ENCODE measurements around the gene PSMB7. TPM values are rescaled to one million over a fixed set of nuclear protein-coding genes. Genes with fewer than 3 reads are reported as not detected.

PSMB7 gene
- total and polyA plus RNA-seq, 8 donors: 39.0 to 99.9 (median 65.5) TPM

DNA sequence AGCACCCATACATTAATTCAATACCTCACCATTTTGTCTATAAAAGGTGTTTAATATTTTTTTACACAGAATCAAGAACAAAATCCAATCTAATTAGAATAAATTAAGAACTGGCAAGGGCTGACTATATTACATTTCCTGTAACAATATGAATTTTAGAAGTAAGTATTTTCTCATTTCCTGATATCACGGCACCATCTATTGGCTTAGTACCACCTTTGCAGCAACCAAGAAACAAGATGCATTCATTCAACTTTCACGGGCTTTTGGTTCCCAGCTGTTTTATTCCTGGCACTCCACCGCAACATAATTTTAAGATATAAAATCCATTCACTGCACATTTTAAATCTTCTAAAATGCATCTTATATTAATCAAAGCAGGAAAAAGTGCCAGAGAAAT lies 20.6 kb downstream of the PSMB7 start:
- FAIRE-seq (no peak), DNase-seq (no peak), ATAC-seq (no peak)
- intact Hi-C loops (cut with DNase I): no loop called here
- Histone ChIP-seq H3K36me3 (peaks cover 0 to 7% (median 0%) of the 10 kb centered on the region in 3 donors), H3K4me1 (peaks cover 10 to 24% (median 19%) of the 10 kb centered on the region in 3 donors), H3K9me3 (no peaks in the 10 kb centered on the region), H3K27ac (no peak overlapping the region), H3K27me3 (no peaks in the 10 kb centered on the region), H3K4me3 (no peak overlapping the region)
- TF ChIP-seq, protein P1, sequence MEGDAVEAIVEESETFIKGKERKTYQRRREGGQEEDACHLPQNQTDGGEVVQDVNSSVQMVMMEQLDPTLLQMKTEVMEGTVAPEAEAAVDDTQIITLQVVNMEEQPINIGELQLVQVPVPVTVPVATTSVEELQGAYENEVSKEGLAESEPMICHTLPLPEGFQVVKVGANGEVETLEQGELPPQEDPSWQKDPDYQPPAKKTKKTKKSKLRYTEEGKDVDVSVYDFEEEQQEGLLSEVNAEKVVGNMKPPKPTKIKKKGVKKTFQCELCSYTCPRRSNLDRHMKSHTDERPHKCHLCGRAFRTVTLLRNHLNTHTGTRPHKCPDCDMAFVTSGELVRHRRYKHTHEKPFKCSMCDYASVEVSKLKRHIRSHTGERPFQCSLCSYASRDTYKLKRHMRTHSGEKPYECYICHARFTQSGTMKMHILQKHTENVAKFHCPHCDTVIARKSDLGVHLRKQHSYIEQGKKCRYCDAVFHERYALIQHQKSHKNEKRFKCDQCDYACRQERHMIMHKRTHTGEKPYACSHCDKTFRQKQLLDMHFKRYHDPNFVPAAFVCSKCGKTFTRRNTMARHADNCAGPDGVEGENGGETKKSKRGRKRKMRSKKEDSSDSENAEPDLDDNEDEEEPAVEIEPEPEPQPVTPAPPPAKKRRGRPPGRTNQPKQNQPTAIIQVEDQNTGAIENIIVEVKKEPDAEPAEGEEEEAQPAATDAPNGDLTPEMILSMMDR (IDR thresholded peaks at IDR 0.05): no peak
- WGBS, 2 donors: 86 to 92% methylated on average over 3 of the region's 3 CpGs

DNA sequence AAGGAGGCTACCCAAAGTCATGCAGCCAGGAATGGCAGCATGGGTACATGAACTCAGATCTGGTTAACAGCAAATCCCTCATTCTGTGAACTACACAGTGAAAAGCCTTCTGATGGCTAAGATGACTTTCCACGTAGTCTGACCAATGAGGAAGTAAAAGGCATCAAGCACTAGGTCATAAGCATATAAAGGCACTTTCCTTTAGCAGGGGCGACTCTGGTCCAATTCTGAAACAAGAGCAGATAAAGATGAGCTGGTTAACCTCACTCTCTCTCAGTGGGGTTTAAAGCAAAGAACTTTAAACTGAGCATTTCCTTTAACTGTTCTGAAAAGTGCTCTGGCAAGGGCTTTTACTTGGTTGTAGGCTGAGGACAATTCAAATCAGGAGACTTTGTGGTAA lies 21.1 kb downstream of the PSMB7 start:
- Histone ChIP-seq H3K36me3 (peaks cover 0 to 7% (median 0%) of the 10 kb centered on the region in 3 donors), H3K4me3 (no peak overlapping the region), H3K27me3 (no peaks in the 10 kb centered on the region), H3K27ac (no peak overlapping the region), H3K9me3 (no peaks in the 10 kb centered on the region), H3K4me1 (peaks cover 10 to 28% (median 19%) of the 10 kb centered on the region in 3 donors)
- DNase-seq (no peak), FAIRE-seq (no peak), ATAC-seq (no peak)
- 84% methylated on average over 2 of the region's 2 CpGs for WGBS, 2 donors
- TF ChIP-seq, protein P1 (IDR thresholded peaks at IDR 0.05): no peak
- intact Hi-C loops (cut with DNase I): no loop called here

DNA sequence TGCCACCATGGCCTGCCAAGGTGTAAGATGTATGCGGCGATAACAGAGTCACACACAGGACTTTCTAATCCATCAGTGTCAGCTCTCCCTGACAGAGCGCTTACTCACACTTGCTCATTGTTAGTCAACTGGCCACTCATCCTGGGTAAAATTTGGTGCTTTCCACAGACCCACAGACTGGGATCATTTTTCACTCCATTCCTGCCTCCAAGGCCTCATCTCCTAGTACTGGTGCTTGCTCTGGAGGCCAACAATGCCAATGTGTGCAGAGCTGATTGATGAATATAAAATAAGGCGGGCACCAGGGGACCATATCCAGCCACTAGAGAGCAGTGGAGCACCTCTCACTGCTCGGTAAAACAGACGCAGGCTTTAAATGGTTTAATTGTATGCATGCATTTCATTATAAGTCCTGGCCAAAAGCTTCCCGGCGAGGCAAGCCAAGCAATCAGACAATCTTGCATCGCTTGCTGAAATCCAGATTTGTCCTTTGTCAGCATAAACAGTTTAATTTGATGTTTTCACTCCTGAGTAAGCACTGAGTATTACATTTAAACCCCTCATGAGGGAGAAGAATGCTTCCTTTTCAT lies 22.3 kb downstream of the PSMB7 start:
- H3K4me3 ChIP-seq: no peak overlapping the region
- intact Hi-C loops (cut with DNase I): no loop called here
- peaks cover 0 to 7% (median 0%) of the 10 kb centered on the region in 3 donors for H3K36me3 ChIP-seq
- no peak for DNase-seq
- 59 to 64% methylated on average over 9 of the region's 9 CpGs for WGBS, 2 donors
- H3K27me3 ChIP-seq: no peaks in the 10 kb centered on the region
- no peaks in the 10 kb centered on the region for H3K9me3 ChIP-seq
- peak in 3 of 4 donors; percentile 63 to 69 (median 69) for ATAC-seq
- FAIRE-seq: no peak
- H3K4me1 ChIP-seq: peaks cover 12 to 34% (median 23%) of the 10 kb centered on the region in 3 donors
- TF ChIP-seq, protein P1 (IDR thresholded peaks at IDR 0.05): peak in 1 of 4 donors; percentile 13
- no peak overlapping the region for H3K27ac ChIP-seq

DNA sequence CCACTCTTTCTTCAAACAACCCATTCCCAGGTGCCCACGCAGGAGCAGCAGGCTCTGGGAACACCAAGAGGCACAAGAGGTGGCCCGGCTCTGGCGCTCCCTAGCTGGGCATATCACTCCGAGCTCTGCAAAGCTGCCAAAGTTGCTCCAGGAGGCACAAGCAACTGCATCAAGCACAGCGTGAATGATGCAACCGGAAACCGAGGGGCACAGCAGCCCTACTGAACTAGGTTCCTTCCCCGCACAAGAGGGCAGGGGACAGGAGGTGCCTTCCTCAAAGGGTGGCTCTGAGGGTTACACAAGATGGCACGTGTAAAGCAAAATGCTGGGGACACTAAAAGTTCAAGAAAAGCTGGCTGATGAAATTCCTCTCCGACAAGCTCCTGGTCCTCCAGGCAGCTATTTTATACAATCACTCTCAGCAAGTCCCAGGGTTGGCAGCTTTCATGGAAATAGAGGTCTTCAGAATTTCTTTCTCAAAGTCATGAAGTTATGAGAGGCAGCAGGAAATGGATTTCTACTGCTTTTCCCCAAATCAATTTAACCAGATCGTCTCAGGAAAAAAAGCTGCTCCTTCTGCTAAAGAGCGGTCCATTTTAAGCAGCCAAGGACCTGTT lies 22.9 kb downstream of the PSMB7 start:
- H3K27me3 ChIP-seq: no peaks in the 10 kb centered on the region
- FAIRE-seq: no peak
- TF ChIP-seq, protein P1 (IDR thresholded peaks at IDR 0.05): no peak
- 84% methylated on average over 12 of the region's 12 CpGs for WGBS, 2 donors
- peaks cover 14 to 39% (median 25%) of the 10 kb centered on the region in 3 donors for H3K4me1 ChIP-seq
- no peak for ATAC-seq
- no peak overlapping the region for H3K27ac ChIP-seq
- H3K36me3 ChIP-seq: peaks cover 0 to 7% (median 0%) of the 10 kb centered on the region in 3 donors
- DNase-seq: no peak
- no peak overlapping the region for H3K4me3 ChIP-seq
- intact Hi-C loops (cut with DNase I): no loop called here
- H3K9me3 ChIP-seq: no peaks in the 10 kb centered on the region

All from pancreas (tissue), 10 donors.